ENCODE data around the gene PAM.

PAM gene

DNA sequence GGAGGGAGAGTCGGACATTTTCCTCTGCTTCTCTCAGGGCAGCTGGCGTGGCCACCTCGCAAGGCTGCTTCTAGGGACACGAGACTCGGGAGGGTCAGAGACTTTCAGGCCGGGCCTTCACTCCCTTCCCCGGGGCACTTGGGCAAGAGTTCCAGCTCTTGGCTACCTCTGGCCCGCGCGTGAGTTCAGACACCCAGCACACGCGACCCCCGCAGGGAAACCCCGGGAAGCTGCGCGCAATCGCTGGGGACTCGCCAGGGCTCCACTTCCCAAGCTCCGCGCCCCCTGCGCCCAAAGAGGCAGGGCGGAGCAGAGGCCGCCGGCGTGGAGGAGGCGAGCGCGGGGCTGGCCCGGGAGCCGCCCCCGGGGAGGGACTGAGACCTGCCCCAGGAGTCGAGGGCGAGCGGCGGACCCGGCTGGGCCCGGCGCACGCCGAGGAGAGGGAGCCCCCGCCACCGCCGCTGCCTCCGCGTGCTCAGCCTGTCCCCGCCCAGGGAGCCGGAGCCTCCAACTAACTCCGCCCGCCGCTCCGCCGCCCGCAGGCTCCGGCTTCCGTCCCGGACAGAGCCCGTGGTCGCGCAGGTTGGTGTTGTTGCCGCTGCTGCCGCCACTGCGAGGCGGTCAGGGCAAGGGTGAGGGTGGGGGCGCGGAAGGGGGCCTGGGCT, at the start of gene PAM:
PAM (plus strand) TSS at position 539 of the 665 bp plus-strand sequence. CDS start 110,891 bp downstream, outside the sequence.
- DNase-seq (ENCODE audit: extremely low read depth in 1 of 2, low read depth in 1 of 2): peak; percentile 23 to 54

DNA sequence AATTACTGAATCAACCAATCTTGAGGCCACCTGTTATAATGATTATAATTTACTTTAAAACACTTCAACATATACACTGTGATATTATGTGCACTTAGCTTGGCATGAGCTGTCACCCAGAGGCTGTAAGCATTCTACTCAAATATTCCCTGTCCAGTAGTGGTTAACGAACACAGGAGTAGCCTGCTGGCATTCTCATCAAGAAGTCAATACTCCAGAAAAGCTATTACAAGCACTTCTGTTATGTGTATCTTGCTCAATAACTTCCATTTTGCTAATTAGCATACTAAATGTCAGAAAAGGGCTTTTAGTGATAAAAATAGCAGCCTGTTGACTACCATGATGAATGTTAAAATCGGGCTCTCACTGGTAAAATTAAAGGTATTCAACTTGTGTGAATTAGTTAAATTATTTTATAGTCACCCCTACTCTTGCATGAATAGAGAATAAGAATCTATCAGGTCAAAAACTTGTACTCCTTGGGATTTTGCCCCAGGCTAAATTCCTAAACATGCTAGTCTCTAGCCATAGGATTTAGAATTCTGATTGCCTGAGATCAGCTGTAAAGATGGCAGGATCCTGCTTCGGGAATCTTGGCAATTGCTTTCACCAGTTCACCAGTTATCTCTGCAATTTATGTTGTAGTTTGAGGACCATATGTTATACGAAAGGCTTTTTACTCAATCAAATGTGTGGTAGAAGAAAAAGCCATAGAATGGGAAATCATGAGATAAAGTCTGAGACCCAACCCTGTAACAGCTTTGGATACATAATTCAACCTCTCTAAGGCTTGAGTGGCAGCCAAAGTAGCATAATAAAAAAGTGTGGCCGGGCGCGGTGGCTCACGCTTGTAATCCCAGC, 43.4 kb upstream of the PAM start:
- no peak for DNase-seq (ENCODE audit: extremely low read depth in 1 of 2, low read depth in 1 of 2)

DNA sequence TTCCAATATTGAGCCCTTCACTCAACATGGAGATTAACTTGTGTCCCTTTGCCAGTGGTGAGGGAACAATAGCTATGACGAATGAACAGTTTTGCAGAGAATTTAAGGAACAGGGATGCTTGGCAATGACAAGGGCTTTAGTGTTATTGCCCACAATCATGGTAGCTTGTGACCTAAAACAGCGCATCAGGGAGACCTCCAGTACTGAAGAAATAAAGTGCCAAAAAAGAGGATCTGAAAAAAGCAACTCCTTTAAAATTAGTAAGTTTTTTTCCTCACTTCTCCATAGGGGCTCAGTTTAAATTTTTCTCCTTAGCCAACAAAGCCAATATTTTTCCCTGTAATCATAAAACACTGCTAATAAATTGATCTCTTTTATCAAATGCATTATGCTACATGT, 41.8 kb upstream of the PAM start:
- DNase-seq (ENCODE audit: extremely low read depth in 1 of 2, low read depth in 1 of 2): no peak

DNA sequence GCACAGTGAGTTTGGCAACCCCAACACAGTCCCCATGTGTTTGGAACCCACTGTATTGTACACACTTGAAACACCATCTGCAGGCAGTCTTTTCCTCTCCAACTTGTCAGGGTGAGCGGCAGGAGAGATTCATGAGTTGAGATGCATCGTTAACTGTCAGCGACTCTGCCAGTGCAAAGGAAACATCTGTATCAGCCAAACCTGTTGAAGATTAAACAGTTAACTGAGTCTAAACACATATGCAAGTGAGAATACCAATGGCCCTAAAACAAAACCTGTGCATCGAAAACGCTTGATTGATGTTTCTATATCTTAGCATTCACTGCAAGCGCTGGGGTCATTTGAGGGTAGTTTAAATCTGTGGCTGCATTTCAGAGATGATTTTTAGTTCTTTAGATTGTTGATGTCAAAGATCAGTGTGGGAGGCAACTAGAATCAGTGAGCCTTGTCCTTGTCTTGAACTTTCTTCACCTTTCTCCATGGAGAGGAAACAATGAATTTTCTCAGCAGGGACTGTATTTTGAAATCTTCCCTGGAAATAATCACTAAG, 41.3 kb upstream of the PAM start:
- no peak for DNase-seq (ENCODE audit: extremely low read depth in 1 of 2, low read depth in 1 of 2)

DNA sequence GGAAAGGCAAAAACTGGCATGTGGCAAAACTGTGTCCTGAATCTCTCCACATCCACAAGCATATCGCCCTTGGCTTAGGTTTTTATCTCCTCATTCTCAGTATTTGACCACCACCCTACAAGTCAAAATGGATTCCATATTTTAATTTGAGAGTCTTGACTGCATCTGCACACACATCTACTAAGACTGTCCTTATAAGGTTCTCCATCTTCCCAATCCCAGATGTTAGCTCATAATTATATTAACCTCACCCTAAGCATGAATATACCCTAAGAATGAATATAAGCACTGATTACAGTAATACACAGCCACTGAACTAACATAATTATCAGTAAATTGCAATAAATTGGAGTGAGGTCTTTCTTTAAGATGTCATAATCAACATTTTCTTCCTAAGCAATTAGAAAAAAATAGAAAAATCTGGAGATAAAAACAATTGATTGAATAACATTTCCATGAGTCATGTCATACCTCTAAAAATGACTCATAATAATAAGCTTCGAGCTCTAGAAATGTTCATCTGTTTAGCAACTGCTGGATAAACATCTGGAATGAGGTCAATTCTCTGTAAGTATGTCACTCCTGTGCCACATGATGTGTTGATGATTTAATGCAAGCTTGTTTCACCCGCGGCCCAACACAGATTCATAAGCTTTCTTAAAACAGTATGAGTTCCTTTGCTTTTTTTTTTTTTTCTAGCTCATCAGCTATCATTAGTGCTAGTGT, 39.9 kb upstream of the PAM start:
- no peak for DNase-seq (ENCODE audit: extremely low read depth in 1 of 2, low read depth in 1 of 2)

DNA sequence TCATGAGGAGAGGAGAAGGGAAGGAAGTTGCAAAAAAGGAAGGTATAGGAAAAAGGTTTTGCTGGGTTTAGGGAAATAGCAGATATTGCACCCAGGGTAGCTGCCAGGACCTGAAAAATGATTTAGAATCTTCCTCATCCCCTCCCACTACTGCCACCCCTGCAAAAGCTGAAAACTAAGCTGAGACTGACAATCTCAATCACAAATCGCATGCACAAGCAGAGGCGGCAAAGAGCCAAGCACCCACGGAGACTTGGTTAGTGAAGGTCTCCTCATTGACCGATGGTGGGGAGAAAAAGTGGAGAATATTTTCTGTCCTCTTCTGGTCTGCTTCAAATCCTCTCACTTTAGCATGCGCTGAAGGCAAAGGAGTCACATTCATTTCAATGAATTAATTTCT, 39.1 kb upstream of the PAM start:
- no peak for DNase-seq (ENCODE audit: extremely low read depth in 1 of 2, low read depth in 1 of 2)

DNA sequence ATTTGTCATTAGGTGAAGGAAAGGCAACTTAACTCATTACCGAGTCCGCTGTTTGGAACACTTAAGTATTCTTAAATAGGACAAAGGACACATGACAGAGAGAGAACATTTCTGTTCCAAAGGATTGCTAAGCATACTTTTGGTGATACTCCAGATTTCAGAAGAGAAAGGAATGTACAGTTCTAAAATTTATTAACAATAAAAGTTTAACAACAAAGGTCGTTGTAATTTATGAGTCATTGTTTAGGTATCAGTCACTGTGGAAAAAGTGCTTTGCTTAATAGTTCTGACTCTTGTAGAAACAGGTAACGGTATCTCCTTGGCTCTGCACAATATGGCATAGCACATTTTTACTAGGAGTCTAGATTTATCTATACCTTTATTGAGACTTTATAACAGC, 36.3 kb upstream of the PAM start:
- DNase-seq (ENCODE audit: extremely low read depth in 1 of 2, low read depth in 1 of 2): no peak

DNA sequence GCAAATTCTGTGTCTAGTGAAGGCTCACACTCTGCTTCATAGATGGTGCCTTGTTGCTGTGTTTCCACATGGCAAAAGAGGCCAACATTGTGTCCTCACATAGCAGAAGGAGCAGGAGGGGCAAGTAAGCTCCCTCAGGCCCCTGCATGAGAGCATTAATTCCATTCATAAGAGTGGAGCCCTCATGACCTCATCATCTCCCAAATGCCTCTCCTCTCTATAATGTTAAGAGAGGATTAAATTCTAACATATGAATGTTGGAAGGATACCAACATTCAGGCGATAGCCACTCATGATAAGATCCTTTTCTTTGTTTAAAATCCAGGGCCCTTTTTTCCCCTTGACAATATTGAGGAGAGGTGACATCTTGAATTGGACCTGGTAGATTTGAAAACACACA, 35.2 kb upstream of the PAM start:
- DNase-seq (ENCODE audit: extremely low read depth in 1 of 2, low read depth in 1 of 2): no peak

DNA sequence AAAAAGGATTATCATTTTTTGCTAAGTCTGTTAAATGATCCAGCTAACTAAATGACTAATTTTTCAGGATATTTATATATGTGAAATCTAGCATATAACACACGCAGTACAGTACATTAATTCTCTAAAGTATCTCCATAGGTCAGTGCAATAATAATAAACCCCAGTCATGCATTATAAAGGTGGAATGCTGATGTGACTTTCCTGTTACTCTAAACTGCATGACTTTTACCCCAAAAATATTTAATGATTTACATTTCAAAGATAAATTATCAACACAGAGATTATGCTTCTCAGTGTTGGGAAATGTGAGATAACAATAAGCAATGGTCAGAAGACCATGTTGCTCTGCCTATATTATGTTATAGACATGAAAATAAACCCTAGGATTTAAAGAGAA, 34.1 kb upstream of the PAM start:
- DNase-seq (ENCODE audit: extremely low read depth in 1 of 2, low read depth in 1 of 2): no peak

DNA sequence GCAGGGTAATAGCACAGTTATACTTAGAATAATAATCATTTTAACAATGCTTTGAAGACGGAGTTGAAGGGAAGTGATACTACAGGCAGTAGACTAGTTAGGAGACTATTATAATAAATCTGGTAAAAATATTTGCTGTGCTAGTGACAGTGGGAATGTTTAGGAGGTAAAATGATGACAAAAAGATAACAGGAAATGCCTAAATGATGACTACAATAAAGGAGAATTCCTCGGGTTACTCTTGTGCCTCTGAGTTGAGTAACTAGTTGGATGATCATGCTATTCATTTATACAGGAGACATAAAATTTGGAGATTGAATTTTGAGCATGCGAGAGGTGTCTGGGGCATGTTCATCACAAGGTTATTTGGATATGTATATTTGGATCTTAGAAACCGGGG, 32.2 kb upstream of the PAM start:
- DNase-seq (ENCODE audit: extremely low read depth in 1 of 2, low read depth in 1 of 2): no peak

DNA sequence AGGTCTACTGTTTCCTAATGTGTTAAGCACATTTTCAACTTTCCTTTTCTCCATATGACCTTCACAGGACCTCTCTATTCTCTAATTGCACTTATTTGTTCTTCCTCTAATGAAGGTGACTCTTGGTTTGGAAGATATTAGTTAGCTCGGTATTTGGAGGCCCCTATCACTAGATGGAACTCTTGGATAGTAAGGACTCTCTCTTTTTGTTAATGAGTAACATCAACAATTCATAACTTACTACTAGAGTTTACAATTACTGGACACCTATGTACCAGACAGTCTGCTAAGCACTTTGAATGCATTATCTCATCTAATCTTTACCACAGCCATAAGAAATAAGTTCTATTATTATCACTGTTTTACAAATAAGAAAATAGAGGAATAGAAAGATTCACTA, 23.4 kb upstream of the PAM start:
- no peak for DNase-seq (ENCODE audit: extremely low read depth in 1 of 2, low read depth in 1 of 2)

DNA sequence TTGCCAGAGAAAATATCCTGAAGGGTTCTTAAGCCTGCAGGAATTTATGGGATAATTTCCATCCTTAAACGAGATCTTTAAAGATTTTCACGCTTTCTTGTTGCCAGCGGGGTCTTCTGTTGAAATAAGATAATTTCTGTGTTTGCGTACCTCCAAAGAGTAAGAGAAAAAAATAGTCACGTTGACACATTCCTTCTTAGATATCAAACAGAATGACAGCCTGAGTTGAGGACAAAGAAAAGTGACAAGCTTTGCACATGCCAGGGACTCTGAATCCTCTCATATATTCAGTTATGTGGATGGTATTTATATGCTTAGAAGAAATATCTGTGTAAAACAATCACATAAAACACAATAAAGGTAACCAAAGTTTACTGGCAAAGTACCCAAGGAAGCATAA, 21.6 kb upstream of the PAM start:
- no peak for DNase-seq (ENCODE audit: extremely low read depth in 1 of 2, low read depth in 1 of 2)

DNA sequence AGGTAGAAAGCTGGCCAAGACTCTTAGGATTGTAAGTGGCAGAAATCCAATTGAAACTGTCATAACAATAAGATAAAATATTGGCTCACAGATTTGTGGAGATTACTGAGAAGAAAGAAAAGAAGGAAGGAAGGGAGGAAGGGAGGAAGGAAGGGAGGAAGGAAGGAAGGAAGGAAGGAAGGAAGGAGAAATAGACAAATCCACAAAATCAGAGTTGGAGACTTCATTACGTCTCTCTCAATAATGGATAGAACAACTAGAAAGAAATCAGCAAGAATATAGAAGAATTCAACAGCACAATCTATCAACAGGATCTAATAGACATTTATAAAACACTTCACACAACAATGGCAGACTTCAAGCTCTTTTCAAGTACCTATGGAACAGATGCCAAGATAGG, 17.9 kb upstream of the PAM start:
- no peak for DNase-seq (ENCODE audit: extremely low read depth in 1 of 2, low read depth in 1 of 2)

DNA sequence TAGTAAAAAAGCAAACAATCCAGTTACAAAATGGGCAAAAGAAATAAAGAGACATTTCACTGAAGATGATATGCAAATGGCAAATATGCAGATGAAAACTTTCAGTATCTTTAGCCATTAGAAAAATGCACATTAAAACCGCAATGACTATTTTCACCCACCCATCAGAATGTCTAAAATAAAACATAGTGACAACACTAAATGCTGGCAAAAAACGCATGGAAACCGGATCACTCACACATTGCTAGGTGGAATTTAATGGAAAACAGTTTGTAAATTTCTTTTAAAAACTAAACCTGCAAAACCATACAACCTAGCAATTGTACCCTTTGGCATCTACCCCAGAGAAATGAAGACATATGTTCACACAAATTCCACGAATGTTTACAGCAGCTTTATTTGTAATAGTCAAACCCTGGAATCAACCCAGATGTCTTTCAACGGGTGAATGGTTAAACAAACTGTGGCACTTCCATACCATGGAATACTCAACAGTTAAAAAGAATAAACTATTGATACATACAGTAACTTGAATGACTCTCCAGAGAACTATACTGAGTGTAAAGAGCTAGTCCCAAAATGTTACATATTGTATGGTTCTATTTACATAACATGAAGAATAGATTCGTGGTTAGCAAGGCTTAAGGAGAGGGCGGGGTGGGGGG, 17.2 kb upstream of the PAM start:
- no peak for DNase-seq (ENCODE audit: extremely low read depth in 1 of 2, low read depth in 1 of 2)

DNA sequence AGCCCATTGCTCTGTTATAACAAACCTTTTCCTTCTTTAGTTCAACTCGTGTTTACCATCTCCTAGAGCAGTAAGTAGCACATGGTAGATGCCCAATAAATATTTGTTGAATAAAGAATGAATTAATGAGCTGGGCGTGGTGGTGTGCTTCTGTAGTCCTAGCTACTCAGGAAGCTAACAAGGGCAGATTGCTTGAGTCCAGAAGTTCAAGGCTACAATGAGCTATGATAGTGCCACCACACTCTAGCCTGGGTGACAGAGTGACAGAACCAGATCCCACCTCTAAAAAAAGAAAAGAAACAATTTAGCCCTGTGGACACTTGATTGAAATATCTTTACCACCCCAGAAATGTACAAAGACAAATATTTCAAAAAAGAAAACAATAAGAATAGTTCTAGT, 14.6 kb upstream of the PAM start:
- DNase-seq (ENCODE audit: extremely low read depth in 1 of 2, low read depth in 1 of 2): no peak

DNA sequence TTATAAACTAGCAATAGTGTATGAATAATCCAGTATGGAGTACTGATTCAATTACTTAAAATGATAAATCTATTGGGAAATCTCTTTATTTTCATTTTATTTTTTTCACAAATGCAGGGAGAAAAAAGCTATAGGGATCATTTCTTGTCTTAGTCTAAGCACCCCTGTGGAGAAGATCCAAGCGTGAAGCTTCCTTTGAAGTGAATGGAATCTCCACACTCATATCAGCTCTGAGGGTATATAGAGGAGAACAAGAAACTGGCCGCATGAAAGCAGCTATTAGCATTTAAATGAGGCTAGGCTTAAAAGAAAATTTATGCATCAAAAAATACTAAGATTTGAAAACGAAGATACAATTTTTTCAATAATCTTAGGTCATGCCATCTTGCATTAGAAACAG, 12.9 kb upstream of the PAM start:
- no peak for DNase-seq (ENCODE audit: extremely low read depth in 1 of 2, low read depth in 1 of 2)

DNA sequence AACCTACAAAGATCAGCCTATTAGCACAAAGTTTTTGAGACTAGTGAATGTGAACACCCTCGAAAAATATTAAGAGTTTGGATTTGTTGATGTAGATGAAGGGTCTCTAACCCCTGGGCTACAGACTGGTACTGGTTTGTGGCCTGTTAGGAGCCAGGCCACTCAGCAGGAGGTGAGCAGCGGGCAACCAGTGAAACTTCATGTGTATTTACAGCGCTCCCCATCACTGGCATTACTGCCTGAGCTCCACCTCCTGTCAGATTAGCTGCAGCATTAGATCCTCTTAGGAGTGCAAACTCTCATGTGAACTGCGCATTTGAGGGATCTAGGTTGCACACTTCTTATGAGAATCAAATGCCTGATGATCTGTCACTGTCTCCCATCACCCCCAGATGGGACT, 11.2 kb upstream of the PAM start:
- no peak for DNase-seq (ENCODE audit: extremely low read depth in 1 of 2, low read depth in 1 of 2)

DNA sequence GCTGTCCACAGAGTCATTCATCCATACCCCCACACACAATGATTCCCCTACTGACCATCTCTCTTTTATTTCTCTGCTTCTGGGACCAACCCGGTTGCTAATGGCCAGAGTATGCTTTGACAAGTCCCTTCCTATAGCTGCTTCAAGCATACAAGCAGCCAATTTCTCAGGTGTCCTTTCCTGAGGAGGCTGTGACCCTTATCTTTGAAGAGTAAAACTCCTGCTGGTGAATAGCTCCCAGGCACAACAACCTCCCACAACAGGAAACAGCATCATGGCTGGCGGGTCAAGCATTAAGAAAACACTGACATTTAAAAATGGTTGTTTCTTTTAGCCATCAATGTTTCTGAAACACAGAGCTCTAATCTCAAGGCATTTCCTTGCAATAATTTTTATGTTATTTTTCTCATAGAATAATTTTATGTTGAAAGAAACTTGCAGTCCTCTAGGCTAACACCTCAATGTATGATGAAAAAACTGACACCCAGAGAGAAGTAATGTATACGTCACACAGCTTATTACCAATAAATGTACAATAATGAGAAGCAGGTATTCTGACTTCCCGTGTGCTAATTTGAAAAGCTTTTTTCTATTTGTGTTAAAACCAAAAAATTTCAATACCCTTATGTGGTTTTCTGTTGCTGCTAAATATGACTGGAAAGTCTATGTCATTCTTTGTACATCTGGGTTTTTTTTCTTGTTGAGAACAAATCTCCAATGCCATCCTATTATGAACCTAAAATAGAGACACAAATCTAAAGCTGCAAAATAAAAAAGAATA, 7.5 kb upstream of the PAM start:
- DNase-seq (ENCODE audit: extremely low read depth in 1 of 2, low read depth in 1 of 2): no peak

DNA sequence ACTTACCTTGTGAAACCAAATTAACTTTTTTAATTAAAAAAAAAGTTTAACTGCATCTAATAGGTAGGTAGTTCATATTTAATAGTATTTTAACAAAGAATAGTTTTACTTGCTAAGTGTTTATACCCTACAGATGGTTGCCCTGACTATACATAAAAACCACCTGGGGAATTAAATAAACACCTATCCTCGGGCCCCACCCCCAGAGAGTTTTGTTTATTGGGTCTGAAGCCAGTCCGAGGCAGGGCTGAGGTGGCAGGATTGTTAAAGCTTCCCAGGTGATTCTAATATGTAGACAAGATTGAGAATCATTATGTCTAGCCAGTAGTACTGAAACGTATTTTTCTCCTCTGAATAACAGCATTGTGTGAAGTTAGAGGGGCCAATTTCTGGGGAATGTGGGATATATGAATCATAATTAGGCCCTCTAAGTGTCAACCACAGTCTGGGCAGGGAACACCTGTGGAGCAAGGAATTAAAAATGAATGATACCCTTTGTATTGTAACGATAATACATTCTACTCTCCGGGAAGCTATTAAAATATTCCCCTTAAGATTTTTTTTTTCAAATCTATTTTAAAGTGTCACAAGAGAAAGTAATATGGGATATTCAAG, 5.6 kb upstream of the PAM start:
- DNase-seq (ENCODE audit: extremely low read depth in 1 of 2, low read depth in 1 of 2): no peak
